NT2/D1 (cell line): ENCODE results near the gene CADM2.

ENCODE experiments used
- YY1 ChIP-seq: IDR thresholded peaks from 2 replicates; pipeline ENCODE4 v1.6.1; 2011; ENCODE audit not compliant: insufficient read length, insufficient read depth
- ZNF274 ChIP-seq: IDR thresholded peaks from 2 replicates; pipeline ENCODE4 v1.6.1; 2011; ENCODE audit warnings: mild to moderate bottlenecking, low read depth, low read length

DNA sequence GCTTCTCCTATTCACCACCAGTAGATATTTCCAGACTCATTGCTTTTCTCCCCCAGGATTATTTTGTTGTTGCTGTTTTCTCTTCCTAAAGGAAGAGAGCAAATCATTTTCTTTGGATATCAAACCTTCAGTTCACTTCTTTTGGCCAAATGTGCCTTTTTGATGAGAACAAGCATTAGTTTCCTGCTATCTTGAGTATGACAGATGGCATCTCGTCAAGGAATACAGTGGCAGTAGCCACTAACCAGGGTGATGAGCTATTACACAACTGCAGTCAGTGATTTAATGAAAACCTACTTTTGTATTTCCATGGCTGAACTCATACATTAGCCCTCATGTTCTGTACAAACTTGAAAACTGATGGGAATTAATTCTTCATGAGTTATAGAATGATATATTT is 354.6 kb downstream of the CADM2 start:
- TF ChIP-seq YY1 (no peak), ZNF274 (no peak)
